MM.1S (cell line): Measurements from ENCODE around the gene HDAC7.

ENCODE experiments used
- EZH2 ChIP-seq: fragments of 300-600 bp; sonication (generic); optimal IDR thresholded peaks from 2 replicates; pipeline ENCODE3; 2017; ENCODE audit warnings: low read depth, mild to moderate bottlenecking, antibody characterized with exemption, low read length, mixed read lengths
- EZH2phosphoT487 ChIP-seq: fragments of 300-600 bp; sonication (generic); IDR thresholded peaks from 2 replicates; pipeline ENCODE4 v1.6.1; 2018; ENCODE audit warnings: antibody characterized with exemption, low read length
- TF ChIP-seq, protein P1 (sequence below): fragments of 300-600 bp; sonication (generic); IDR thresholded peaks from 2 replicates; pipeline ENCODE4 v1.5.1; 2016; ENCODE audit warnings: antibody characterized with exemption, low read length, mixed read lengths

DNA sequence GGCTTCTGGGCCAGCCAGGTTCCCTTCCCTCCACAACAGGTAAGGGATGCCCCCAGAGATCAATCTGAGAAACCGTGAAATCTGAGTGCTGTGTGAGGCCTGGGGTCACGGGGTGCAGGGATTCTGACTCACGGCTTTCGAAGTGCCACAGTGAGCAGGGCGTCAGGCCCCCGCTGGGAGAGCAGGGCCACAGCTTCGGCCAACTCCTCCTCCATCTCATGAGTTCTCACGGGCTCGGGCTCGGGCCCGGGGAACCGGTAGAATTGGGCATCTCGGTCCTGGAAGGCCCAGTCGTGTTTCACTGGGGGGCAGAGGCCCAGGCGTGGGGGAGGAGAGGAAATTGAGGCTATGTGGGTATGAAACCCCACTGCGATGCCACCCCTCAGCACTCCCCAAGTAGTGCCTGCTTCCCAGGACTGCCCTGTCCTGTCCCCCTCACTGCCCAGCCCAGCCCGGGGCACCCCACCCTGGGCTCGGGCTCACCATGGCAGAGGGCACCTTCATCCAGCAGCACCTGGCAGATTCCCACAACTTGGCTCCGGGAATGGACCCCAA lies 68.7 kb downstream of the HDAC7 start:
- TF ChIP-seq, protein P1, sequence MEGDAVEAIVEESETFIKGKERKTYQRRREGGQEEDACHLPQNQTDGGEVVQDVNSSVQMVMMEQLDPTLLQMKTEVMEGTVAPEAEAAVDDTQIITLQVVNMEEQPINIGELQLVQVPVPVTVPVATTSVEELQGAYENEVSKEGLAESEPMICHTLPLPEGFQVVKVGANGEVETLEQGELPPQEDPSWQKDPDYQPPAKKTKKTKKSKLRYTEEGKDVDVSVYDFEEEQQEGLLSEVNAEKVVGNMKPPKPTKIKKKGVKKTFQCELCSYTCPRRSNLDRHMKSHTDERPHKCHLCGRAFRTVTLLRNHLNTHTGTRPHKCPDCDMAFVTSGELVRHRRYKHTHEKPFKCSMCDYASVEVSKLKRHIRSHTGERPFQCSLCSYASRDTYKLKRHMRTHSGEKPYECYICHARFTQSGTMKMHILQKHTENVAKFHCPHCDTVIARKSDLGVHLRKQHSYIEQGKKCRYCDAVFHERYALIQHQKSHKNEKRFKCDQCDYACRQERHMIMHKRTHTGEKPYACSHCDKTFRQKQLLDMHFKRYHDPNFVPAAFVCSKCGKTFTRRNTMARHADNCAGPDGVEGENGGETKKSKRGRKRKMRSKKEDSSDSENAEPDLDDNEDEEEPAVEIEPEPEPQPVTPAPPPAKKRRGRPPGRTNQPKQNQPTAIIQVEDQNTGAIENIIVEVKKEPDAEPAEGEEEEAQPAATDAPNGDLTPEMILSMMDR: no peak
- TF ChIP-seq EZH2: no peak
- TF ChIP-seq EZH2phosphoT487: no peak
